HG03103 (cell line): ENCODE measurements around the gene ACMSD.
"Not testable (repeated sequence)": the region's sequence is repeated elsewhere in the genome, so short reads cannot be mapped to it uniquely, and the experiment has no call there.

Experiments used
- ATAC-seq: cut with Tn5 transposase; IDR thresholded peaks from one replicate; pipeline ENCODE4 v1.9.1; 2021; ENCODE audit warnings: low read depth; ENCODE audit not compliant: unreplicated experiment

The ACMSD gene

GRCh38 chr2:134900151-134900550, 61.7 kb downstream of the ACMSD start:
- ATAC-seq = no peak

DNA sequence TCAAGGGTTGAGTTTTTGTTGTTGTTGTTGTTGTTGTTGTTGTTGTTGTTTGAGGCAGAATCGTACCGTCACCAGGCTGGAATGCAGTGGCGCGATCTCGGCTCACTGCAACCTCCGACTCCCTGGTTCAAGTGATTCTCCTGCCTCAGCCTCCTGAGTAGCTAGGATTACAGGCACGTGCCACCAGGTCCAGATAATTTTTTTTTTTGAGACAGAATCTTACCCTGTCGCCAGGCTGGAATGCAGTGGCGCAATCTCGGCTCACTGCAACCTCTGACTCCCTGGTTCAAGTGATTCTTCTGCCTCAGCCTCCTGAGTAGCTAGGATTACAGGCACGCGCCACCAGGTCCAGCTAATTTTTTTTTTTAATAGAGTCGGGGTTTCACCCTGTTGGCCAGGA, 65.3 kb downstream of the ACMSD start:
- not testable (repeated sequence) for ATAC-seq

DNA sequence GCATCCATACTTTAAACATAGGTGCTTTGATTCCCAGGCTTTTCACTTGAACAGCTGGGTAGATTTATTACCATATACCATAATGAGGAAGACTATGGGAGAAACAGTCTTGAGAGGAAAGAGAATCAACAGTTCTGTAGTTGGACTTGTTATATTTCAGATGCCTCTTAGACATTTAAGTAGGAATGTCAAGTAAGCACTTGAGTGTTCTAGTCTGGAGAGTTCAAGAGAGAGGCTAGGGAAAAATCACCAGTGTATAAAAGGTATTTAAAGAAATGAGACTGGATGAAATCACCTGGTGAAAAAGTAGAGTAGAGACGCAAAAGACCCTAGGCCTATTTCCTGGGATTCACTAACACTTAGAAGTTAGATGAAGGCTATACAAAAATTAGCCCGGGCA, 66.8 kb downstream of the ACMSD start:
- ATAC-seq = no peak

DNA sequence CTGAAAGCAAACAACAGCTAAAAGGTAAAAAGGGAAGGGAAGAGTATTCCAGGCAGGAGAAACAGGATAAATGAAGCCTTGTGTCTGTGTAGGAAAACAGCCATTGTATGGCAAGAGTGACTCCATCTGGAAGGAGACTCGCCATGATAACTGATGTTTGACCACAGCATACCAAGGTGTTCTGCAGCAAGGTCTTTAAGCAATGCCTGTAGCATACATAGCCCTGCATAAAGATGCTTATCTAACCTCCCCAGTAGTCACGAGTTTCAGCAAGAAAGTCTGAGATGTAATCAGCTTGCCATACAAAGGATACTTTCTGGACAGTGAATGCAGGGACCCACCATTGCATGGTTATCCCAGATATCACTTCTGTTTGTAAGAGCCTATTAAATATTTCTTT, 68.3 kb downstream of the ACMSD start:
- ATAC-seq = no peak

DNA sequence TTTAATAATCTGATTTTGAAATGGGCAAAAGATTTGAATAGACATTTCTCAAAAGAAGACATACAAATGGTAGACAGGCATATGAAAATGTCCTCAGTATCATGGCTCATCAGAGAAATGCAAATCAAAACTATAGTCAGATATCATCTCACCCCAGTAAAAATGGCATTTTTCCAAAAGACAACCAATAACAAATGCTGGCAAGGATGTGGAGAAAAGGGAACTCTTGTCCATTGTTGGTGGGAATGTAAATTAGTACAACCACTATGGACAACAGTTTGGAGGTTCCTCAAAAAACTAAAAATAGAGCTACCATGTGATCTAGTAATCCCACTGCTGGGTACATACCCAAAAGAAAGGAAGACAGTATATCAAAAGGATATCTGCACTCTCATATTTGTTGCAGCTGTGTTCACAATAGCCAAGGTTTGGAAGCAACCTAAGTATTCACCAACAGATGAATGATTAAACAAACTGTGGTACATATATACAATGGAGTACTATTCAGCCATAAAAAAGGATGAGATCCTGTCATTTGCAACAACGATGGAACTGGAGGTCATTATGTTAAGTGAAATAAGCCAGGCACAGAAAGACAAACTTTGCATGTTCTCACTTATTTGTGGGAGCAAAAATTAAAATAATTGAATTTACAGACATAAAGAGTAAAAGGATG, 69.2 kb downstream of the ACMSD start:
- not testable (repeated sequence) for ATAC-seq

DNA sequence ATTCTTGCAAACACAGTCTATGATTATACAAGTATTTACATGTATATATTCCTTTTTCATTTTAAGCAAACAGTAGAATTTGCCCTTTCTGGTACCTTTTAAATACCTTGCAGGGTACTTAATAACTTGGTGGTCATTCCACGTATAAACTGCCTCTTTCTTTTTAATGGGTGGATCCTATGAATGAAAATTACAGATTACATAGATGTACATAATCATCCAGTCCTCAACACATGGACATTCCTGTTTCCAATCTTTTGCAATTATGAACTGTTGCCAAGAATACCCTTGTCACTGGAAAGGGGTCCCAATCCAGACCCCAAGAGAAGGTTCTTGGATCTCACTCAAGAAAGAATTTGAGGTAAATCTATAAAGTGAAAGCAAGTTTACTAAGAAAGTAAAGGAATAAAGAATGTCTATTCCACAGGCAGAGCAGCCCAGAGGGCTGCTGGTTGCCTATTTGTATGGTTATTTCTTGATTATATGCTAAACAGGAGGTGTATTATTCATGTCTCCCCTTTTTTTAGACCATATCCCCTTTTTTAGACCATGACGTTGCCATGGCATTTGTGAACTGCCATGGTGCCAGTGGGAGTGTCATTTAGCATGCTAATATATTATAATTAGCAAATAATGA, 72.5 kb downstream of the ACMSD start:
- ATAC-seq = no peak

- ATAC-seq = no peak
Observed at GRCh38 chr2:134911400-134911785, 73.0 kb downstream of the ACMSD start.

DNA sequence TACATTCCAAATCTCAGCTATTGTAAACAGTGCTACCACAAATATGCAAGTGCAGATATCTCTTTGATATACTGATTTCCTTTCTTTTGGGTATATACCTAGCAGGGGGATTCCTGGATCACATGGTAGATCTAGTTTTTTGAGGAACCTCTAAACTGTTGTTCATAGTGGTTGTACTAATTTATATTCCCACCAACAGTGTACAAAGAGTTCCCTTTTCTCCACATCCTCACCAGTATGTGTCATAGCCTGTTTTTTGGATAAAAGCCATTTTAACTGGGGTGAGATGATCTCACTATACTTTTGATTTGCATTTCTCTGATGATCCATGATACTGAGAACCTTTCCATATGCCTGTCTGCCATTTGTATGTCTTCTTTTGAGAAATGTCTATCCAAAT, 73.9 kb downstream of the ACMSD start:
- ATAC-seq = no peak

DNA sequence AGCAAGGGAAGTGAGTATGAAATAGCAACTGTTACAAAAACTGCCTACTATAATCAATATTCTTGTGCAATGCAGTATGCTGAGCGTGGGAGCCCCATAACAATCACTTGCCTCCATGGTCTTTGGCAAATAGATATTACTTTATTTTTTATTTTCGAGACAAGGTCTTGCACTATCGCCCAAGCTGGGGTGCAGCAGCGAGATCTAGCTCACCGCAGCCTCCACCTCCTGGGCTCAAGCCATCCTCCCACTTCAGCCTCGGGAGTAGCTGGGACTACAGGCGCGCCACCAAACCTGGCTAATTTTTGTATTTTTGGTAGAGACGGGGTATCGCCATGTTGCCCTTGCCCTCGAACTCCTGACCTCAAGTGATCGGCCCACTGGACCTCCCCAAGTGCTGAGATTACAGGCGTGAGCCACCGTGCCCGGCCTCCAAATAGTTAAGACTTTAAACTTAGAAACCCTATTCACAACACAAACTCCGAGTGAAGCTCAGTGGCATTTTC, 79.0 kb downstream of the ACMSD start:
- ATAC-seq = no peak

DNA sequence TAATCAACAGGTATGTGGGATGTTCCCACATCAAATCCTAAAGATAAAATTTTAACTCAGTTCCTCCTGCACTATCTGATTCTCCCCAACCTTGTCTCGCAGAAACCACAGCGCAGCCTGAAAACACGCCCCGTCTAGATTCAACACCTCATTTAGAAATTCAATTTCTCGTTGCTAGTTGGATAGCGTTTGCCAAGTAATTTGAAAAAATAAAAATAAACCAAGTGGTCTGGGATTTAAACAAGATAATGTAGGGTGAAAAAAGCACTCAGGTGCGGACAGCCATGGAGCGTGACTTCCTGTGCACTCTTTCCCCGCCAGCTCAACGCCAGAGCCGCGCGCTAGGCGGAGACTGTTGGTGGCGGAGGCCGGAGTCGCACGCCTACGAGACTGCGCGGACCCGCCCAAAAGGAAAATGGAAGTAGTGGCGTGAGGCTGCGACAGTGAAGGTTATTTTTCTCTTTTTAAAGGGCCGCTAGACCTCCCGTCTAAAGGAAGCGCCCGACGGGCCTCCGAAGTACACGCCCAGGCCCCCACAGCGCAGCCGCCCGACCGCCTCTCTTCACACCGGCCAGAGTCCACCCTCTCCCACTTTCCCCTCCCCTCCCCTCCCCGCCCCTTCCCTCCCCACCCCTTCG, 79.6 kb downstream of the ACMSD start:
- peak; percentile 62 for ATAC-seq

GRCh38 chr2:134918526-134919340, 80.3 kb downstream of the ACMSD start, which contains the start of gene CCNT2:
TSS of gene CCNT2 (plus strand) at chr2:134918822. CDS start at chr2:134918855, 33 bp downstream.
- peak; percentile 81 for ATAC-seq

GRCh38 chr2:134919341-134920210, 81.2 kb downstream of the ACMSD start:
- no peak for ATAC-seq

DNA sequence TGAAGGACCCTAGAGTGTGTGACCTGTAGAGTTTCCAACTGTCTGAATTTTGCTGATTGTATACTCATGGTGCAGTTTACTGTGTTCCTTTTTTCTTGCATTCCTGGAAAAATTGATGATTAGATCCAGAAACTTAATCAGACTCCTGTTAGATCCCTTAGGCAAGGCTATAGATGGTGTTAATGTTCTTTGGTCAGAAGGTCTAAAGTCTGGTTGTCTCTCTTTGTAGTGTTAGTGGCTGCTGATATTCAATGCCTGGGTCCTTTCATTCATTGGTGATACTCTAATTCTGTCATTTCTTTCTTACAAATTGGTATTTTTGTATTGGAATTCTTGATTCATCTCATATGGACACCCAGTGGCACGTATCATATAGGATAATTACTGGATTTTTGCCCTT, 86.5 kb downstream of the ACMSD start:
- ATAC-seq = no peak

DNA sequence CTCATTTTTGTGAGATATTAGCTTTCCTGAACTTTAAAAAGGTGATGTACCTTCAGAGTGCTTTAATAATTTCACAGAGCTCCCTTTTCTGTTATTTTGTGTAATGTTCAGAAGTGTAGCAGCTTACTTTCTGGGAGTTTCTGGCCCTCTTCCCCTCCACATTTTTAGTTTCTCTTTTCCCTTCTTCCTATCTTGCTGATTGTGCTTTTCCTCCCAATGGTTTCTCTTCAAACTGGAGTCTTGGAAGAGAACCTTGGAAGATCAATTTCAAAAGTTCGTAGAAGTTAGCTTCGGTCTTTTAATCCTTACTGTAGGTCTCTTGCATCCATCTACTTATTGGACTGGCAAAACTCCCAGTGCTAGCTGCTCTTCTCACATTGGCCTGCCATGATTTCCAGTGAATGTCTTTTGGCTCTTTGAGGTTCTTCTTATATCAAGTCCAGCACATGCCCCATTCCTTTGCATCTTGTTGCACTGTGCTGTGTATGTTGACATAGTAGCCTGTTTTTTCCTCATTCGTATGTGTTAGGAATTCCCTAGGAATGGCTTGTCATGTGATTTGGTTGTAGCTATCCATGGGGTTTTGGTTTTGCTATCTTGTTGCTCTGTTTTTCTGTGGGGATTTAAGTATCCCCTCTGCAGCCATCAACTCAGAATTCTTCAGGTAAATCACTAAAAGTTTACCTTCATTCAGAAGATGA, 88.0 kb downstream of the ACMSD start:
- ATAC-seq = no peak

GRCh38 chr2:134927195-134927594, 88.8 kb downstream of the ACMSD start:
- ATAC-seq = no peak

- no peak for ATAC-seq
Observed at GRCh38 chr2:134932864-134933526, 94.6 kb downstream of the ACMSD start.

DNA sequence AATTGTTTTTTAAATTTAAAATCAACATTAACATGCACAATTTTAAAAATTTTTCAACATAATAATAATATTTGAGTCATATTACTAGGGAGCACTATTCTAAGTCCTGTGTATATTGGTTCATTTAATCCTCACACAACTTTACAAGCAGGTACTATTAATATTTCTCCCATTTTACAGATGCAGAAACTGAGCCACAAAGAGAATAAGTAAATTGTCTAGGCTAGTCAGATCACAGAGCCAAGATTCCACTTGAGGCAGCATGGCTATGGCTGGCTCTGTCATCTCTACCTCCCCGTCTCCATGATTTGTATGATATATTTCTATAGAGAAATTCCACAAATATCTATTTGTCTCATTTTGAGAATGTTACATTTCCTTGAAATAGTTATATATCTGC, 95.3 kb downstream of the ACMSD start:
- ATAC-seq = no peak

- ATAC-seq = no peak
Observed at GRCh38 chr2:134934150-134934549, 95.7 kb downstream of the ACMSD start.

DNA sequence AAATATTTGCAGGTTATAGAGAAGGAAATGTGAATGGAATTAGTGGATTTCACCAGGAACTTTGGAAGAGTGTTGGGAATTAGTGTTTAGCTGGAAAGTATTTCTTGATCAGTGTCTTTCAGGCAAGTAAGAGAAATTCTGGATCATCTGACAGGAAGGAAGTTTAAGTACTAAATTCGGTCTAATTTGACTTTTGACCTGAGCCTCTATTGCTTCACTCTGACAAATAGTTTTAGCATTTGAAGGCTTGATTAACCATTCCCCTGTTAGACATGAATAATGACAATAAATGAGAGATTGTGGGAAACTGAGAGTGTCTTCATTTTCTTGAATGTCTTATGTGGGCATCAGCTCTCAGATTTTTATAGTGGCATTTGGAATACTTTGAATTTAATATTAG, 96.2 kb downstream of the ACMSD start:
- ATAC-seq = no peak
